GM23338 (cell line): ENCODE measurements around the gene TAF10.

Source experiments
- POLR2AphosphoS5 ChIP-seq: IDR thresholded peaks from 2 replicates; pipeline ENCODE4 v1.6.1; 2016; ENCODE audit warnings: antibody characterized with exemption, low read depth
- TF ChIP-seq, protein P1 (sequence below), 2 experiments: fragments of 200-600 bp in 1 of 2; sonication (generic) in 1 of 2; conservative IDR thresholded peaks; 2 replicates each; pipeline versions ENCODE4 v1.5.1 to v1.6.1; 2016 to 2017; ENCODE audit warnings: antibody characterized with exemption in 2 of 2, low read depth in 2 of 2, mild to moderate bottlenecking in 2 of 2, moderate library complexity in 1 of 2

DNA sequence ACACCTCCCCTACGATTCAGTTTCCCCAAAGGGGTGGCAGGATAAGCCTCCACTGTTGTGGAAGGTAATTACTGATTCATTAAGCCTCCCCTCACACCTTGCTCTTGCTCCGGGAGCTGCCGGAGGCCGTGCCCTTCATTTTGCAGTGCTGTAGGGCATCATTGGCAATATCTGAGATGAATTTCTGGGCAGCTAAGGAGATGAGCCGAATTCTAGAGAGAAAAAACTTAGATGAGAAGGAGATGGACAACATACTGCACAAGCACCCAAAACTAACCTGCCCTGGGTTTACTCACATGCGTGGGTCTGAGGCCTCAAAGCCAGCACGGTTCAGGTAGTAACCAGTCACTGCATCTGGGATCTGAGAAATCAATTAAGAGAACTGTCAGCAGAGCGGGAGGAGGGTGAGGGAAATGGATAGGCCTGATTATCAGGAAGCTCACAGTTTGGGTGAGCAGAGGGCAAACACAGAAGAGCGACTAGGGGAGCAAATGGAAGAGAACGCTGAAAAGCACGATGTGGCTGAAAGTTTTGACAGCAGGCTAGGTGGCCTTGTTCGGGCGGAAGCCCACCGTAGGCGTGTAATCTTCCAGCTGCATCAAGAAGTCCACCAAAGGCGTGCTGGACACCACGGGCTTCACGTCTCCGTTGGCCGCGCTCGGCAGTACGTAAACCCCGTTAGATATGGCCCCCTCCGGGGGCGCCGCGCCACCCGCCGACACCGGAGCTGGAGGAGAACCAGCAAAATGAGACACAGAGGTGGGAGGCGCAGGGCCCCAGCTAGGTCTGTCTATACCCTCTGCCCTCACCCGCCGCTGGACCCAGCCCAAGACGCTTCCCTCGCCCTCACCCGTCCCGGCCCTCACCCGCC, 689 bp downstream of the TAF10 start:
- TF ChIP-seq, protein P1, sequence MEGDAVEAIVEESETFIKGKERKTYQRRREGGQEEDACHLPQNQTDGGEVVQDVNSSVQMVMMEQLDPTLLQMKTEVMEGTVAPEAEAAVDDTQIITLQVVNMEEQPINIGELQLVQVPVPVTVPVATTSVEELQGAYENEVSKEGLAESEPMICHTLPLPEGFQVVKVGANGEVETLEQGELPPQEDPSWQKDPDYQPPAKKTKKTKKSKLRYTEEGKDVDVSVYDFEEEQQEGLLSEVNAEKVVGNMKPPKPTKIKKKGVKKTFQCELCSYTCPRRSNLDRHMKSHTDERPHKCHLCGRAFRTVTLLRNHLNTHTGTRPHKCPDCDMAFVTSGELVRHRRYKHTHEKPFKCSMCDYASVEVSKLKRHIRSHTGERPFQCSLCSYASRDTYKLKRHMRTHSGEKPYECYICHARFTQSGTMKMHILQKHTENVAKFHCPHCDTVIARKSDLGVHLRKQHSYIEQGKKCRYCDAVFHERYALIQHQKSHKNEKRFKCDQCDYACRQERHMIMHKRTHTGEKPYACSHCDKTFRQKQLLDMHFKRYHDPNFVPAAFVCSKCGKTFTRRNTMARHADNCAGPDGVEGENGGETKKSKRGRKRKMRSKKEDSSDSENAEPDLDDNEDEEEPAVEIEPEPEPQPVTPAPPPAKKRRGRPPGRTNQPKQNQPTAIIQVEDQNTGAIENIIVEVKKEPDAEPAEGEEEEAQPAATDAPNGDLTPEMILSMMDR (conservative IDR thresholded peaks at IDR 0.05; ENCODE audit: low read depth in 2 of 2), result no peak
- TF ChIP-seq POLR2AphosphoS5, result no peak
